ENCODE measurements around the gene CDK14. TPM values are rescaled to one million over a fixed set of nuclear protein-coding genes. Genes with fewer than 3 reads are reported as not detected.
A peak's percentile ranks its signal among the peaks of the same experiment; 100 is the strongest.
"Not testable (repeated sequence)": the region's sequence is repeated elsewhere in the genome, so short reads cannot be mapped to it uniquely, and the experiment has no call there.

Gene CDK14
- total RNA-seq, 4 donors from 2014 or later: 0.38 to 3.6 (median 1.3) TPM

GRCh38 chr7:90726120-90726519 is 130.0 kb downstream of the CDK14 start:
- Histone ChIP-seq H3K4me1 (peaks cover 0 to 25% (median 0%) of the 10 kb centered on the region in 3 donors), H3K36me3 (no peaks in the 10 kb centered on the region), H3K27me3 (no peaks in the 10 kb centered on the region), H3K9me3 (no peaks in the 10 kb centered on the region), H3K27ac (peak overlapping the region in 2 of 4 donors; percentile 1 to 23), H3K4me3 (no peak overlapping the region)
- intact Hi-C loops (cut with DNase I): no loop called here
- no peak for DNase-seq
- WGBS, 2 donors: 48 to 57% methylated on average over 2 of the region's 2 CpGs
- no peak for TF ChIP-seq CTCF (IDR thresholded peaks at IDR 0.05)
- TF ChIP-seq POLR2A (IDR thresholded peaks at IDR 0.05): no peak

DNA sequence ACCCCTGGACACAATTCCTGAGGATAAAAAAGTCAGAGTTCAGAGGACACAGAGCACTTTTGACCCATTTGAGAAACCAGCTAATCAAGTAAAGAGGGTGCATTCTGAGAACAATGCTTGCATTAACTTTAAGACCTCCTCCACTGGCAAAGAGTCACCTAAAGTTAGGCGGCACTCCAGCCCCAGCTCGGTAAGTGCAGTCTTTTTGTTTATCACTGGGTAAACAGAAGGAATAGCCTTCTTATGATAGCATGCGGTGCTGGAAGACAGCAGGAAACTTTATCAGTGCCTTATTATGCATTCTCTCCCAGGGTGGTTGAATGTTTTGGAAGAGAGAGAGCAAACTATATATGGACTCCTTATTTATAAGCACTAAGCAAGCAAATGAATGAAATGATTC is 130.5 kb downstream of the CDK14 start:
- intact Hi-C loops (cut with DNase I): no loop called here
- peaks cover 0 to 20% (median 0%) of the 10 kb centered on the region in 3 donors for H3K4me1 ChIP-seq
- TF ChIP-seq CTCF (IDR thresholded peaks at IDR 0.05) (no peak), POLR2A (IDR thresholded peaks at IDR 0.05) (no peak)
- peaks cover 0 to 2% (median 0%) of the 10 kb centered on the region in 3 donors for H3K9me3 ChIP-seq
- H3K27ac ChIP-seq: peak overlapping the region in 2 of 4 donors; percentile 1 to 23
- DNase-seq: no peak
- H3K36me3 ChIP-seq: no peaks in the 10 kb centered on the region
- H3K4me3 ChIP-seq: no peak overlapping the region
- 24 to 27% methylated on average over 3 of the region's 3 CpGs for WGBS, 2 donors
- no peaks in the 10 kb centered on the region for H3K27me3 ChIP-seq

DNA sequence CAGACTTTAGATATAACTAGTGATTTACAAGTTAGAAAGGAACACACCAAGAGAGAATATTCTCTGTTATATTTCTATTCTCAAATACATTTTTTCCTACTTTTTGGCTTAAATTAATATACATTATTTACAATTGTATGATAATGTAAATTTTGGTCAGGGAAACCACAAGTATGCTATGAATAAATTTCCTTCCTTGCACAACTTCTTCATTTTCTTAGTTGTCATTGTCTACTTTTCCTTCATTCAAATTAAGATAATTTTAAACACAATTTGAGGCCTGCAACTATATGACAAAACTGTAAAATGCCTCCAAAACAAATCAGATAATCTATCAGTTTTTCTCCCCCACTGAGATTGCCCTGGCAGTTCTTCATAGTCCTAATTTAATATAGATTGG is 131.3 kb downstream of the CDK14 start:
- intact Hi-C loops (cut with DNase I): no loop called here
- Histone ChIP-seq H3K27ac (peak overlapping the region in 1 of 4 donors; percentile 23), H3K4me1 (peaks cover 0 to 17% (median 0%) of the 10 kb centered on the region in 3 donors)

DNA sequence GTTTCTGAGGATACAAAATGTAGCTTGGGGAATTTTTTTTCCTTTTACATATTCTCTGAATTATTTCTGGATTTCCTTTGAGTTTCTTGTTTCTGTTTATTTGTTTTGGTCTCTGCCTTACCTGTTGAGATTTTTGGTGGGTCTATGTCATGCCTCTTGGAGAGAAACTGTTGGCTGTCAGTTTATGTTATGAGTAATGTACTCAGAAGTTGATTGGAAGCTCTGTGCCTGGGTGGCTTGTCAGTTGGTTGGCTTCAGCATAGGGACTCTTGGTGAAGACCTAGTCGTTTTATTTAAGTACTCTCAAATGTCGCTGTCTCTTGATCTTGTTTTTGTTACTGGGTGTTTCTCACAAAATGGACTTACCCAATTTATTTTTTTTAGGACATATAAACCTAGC is 132.4 kb downstream of the CDK14 start:
- TF ChIP-seq POLR2A (IDR thresholded peaks at IDR 0.05): no peak
- no peak for TF ChIP-seq CTCF (IDR thresholded peaks at IDR 0.05)
- no peaks in the 10 kb centered on the region for H3K36me3 ChIP-seq

More for the DNA sequence above, 131.3 kb downstream of the CDK14 start:
- DNase-seq: no peak
- Histone ChIP-seq H3K9me3 (peaks cover 0 to 7% (median 5%) of the 10 kb centered on the region in 3 donors), H3K27me3 (no peaks in the 10 kb centered on the region), H3K36me3 (no peaks in the 10 kb centered on the region), H3K4me3 (no peak overlapping the region)
- no peak for TF ChIP-seq CTCF (IDR thresholded peaks at IDR 0.05)

DNA sequence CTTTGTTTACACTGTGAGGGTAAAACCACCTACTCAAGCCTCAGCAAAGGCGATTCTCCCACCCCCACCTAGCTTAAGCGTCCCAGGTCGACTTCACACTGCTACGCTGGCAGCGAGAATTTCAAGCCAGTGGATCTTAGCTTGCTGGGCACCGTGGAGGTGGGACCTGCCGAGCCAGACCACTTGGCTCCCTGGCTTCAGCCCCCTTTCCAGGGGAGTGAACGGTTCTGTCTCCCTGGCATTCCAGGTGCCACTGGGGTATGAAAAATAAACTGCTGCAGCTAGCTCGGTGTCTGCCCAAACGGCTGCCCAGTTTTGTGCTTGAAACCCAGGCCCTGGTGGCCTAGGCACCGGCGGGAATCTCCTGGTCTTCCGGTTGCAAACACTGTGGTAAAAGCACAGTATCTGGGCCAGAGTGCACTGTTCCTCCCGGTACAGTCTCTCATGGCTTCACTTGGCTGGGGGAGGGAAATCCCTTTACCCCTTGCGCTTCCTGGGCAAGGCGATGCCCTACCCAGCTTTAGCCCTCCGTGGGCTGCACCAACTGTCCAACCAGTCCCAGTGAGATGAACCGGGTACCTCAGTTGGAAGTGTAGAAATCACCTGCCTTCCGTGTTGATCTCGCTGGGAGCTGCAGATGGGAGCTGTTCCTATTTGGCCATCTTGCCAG is 139.6 kb downstream of the CDK14 start:
- H3K4me3 ChIP-seq; H3K9me3 ChIP-seq; H3K27me3 ChIP-seq; H3K27ac ChIP-seq; H3K36me3 ChIP-seq; DNase-seq; H3K4me1 ChIP-seq; intact Hi-C loops (cut with DNase I): not testable (repeated sequence)
- 95 to 96% methylated on average over 2 to 5 of the region's 20 CpGs for WGBS, 2 donors

More for the DNA sequence above, 132.4 kb downstream of the CDK14 start:
- intact Hi-C loops (cut with DNase I): no loop called here
- peaks cover 0 to 7% (median 5%) of the 10 kb centered on the region in 3 donors for H3K9me3 ChIP-seq
- peaks cover 0 to 17% (median 0%) of the 10 kb centered on the region in 3 donors for H3K4me1 ChIP-seq
- no peaks in the 10 kb centered on the region for H3K27me3 ChIP-seq
- DNase-seq: no peak
- 75 to 92% methylated on average over 2 of the region's 2 CpGs for WGBS, 2 donors
- H3K27ac ChIP-seq: no peak overlapping the region
- no peak overlapping the region for H3K4me3 ChIP-seq

All from esophagus squamous epithelium (tissue), 5 donors.